Activated T-helper 9 cell treated with anti-CD3 and anti-CD28 coated beads, Interleukin-2, amount 50 U/mL, for 16 hours (primary cell): ENCODE measurements around the gene ZNF804B.

ENCODE experiments used
- DNase-seq: peaks from one replicate; pipeline ENCODE4 v3.0.0-alpha.2; 2020; ENCODE audit warnings: low read depth

The ZNF804B gene

DNA sequence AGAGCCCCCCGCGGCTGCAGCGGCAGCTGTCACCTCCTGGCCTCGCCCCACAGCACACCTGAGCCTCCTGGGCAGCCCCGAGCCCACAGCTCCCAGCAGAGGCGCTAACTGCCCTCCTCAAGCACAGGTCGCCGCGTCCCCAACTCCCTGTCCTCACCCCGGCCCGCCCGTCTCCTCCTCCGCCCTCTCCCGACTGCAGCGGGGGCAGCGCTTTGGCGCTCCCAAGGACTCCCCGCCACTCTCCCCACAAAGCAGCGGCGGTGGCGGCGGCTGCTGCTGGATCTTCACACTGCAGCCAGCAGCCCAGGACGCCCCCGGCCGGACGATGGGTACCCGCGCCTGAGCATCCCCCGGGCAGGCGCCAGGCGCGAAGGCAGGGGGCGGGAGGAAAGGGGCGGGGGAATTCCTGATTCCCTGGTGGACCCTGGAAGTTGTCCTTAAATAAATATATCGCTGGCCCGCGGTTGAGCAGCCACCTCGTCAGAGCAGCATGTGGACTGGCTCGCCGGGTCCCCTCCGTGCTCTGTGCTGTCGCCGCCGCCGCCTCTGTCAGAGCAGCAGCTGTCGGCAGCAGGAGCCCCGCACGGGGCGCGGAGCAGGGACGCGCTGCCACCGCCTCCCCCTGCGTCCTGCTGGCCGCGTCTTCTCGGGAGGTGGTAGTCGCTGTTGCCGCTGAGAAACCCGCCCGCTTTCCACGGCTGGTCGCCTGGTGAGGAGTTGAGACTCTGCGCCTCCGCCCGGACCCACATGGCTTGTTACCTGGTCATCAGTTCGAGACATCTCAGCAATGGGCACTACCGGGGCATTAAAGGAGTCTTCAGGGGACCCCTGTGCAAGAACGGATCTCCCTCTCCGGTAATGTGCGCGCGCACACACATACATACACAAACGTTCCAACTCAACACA is at the start of gene ZNF804B:
TSS of gene ZNF804B (plus strand) at position 471 of the 906 bp plus-strand sequence. CDS start at position 748, 277 bp downstream.
- no peak for DNase-seq

DNA sequence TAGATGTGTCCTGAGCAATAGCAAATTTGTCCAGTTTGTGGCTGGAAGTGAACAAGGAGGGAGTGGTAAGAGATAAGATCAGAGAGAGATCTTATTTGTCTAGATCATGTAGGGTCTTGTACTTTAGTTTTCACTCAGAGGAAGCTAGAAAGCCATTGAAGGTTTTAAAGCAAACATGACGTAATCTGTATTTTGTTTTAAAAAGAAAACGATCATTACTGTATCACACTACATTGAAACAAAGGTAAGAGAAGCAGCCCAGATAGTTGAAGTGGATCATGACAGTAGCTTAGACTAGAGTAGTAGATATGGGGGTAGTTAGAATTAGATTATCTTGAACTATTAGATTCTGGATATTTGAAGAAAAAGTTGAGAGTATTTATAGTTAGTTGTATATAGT is 23.6 kb upstream of the ZNF804B start:
- DNase-seq = no peak

DNA sequence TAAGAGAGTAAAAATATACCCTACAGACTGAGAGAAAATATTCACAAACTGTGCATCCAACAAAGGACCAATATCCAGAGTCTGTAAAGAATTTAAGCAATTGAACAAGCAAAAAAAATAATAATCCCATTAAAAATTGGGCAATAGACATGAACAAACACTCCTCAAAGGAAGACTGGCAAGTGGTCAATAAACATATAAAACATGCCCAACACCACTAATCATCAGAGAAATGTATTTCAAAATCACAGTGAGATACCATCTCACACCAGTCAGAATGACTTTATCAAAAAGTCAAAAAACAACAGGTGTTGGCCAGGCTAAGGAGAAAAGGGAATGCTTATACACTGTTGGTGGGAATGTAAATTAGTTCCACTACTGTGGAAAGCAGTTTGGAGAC is 21.9 kb upstream of the ZNF804B start:
- no peak for DNase-seq

DNA sequence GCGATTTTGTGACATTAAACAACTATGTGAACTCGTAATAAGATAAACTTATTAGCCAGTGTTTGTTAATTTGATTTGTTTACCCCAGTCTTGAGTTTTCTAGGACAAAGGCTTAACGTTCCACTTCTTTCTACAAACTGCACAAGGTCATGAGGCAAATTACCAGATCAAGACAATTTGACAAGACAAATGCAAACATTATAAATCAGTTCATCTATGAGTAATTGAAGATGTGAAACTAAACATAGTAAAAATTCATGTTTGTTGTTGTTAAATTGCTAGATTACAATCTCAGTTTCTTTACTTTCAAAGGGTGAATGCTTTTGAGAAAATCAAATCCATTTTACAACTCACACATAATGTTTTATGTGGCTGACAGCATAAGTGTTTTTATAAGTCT is 13.4 kb upstream of the ZNF804B start:
- DNase-seq = no peak

GRCh38 chr7:88756802-88757201 is 2.7 kb upstream of the ZNF804B start:
- DNase-seq = no peak

DNA sequence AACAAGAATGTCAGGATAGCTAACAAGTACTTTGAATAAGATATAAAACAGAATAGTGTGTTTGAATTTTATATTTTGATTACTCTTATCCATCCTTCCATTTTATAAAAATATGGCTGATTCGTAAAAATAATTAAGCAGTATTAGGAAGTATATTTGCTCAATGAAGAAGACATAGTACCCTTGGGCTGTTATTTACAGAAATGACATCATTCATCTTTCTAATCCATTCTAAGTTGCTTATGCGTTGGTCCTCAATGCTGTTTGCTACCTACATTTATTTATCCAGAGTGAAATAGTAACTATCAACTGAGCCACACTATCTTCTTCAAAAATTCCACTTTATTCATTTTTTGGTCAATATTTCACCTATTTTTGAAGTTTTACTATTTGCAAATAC is 2.1 kb upstream of the ZNF804B start:
- DNase-seq = no peak

DNA sequence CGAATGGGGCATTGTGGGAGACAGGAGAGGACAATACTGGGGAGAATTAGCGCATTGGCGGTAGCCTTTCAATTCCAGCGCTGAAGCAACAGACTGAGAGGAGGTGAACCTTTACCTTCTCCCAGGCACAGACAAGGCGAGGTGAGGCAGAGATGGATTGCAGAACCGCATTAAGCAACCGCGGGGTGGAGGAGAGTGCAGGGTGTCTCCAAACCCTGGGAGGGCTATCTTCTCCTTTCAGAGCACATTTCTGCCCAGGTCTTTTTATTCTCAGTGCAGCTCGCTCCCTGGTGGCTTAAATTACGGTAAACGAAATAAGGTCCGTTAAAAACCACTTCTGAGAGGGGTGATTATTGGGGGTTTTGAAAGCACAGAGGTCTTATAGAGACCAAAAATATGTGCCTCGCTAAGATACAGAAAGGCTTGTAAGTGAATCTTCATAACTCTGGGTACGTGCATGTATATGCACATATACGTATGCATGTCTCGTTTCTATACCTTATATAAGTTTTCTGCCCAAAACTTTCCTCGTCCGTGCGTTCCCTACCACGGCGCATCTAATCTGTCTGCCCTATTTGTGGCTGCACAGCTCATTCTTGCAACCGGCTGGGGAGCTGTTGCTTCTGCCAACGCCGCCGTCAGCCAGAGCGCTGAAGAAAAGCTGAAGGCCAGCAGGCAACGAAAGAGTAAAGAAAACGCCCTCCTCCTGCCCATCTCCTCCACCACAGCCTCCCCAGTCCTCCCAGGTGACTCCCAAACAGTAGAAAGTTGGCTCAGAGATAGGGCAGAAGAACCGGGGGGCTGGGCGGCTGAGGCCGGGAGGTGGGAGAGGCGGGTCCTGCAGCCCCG is 895 bp upstream of the ZNF804B start:
- DNase-seq = no peak

GRCh38 chr7:88760136-88760515 is 626 bp downstream of the ZNF804B start:
- no peak for DNase-seq

DNA sequence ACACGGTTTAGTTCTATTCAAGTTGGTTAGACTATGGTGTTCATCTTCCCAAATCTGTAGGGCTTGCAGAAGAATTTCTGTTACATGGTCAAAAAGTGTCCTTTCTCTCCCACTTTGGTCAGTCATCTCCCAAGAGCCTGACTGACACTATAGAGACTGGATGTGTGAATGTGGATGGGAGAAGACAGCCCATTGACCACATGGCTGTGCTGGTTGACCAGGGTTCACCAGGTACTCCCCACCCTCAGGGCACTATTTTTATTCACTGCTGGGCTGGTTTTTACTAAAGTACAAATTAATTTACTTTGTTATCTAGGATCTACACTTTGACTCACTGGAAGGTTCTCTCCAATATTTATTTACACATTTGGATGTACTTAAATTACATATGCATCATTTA is 2.3 kb downstream of the ZNF804B start:
- DNase-seq = no peak

GRCh38 chr7:88771417-88771816 is 11.9 kb downstream of the ZNF804B start:
- DNase-seq = no peak

- no peak for DNase-seq
Measured at GRCh38 chr7:88772776-88773175, 13.3 kb downstream of the ZNF804B start.

- DNase-seq = no peak
Measured at GRCh38 chr7:88775838-88776237, 16.3 kb downstream of the ZNF804B start.

- DNase-seq = no peak
Measured at GRCh38 chr7:88787777-88788176, 28.3 kb downstream of the ZNF804B start.

DNA sequence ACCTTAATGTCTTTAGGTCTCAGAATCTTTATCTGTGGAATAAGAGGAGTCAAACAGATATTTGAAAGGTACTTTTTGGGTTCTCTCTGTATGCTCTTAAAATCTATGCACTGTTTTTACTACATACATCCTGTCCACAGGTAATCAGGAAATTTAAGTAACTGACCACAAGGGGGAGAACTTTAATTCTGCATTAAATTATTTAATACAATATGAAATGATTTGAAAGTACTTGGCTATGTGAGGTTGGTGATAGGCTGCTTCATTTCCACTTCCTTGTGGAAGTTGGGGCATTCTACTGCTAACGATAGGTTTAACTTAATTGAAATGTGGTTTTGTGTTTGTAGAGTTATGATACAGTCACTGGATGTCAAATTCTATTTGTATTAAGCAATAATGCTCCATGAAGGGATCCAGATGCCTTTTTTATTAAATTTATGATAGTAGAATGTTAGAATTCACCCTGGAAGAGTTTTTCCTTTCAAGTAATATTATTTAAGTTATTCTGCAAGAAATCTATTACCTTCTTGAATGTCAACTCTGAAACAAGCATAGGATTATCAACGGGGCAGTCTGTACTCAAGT is 30.1 kb downstream of the ZNF804B start:
- no peak for DNase-seq

DNA sequence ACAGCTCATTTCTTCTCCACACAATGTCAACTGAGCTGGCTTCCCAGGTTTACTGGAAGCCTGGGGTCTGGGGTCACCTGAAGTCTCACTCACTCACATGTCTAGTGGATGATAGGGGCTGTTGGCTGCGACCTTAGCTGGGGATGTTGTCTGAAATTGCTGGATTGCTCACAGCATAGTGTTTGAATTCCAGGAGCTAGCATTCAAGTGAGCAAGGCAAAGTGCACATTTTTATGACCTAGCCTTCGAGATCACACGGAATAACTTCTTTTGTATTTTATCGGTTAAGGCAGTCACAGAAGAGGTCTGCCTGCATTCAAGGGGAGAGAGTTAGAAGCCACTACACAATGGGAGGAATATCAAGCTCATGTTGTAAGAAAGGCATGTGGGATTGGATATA is 32.4 kb downstream of the ZNF804B start:
- DNase-seq = no peak

DNA sequence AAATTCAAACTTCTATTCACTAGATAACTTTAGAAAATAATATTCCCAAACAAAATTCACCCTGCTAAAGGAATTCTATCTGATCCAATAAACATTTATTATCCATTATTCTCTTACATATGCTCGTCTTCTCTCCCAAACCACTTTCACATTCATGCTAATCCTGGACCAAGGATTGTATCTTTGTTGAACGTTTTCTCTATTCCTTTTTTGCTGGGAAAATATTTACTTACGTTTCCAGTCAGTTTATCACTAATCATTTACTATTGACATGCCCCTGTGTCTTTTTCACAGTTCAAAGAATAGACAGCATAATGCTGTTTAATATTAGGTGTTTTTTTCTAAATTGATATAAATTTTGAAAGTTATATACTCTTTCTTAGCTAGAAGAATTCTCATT is 32.9 kb downstream of the ZNF804B start:
- DNase-seq = no peak

DNA sequence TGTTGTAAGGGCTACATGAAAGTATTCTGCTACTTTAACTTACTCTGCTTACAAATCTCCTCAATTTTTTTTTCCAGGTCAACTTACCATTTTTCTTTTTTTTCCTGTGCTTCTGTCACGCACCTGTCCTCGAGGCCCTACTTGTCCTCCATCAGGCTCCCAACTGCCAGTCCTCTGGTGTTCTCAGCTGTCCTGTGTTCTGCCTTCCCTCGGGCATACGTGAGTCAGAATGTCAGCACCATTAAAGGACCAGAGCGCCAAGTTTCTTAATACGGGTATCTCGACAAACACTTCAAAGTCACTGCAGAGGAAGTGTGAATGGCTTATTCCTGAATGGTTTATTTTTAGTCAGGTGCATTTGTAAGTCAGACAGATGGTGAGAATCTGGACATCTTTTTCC is 36.1 kb downstream of the ZNF804B start, which contains the start of gene TEX47:
TSS of gene TEX47 (minus strand) at position 185 of the 400 bp plus-strand sequence. CDS start 795 bp downstream, outside the sequence.
- no peak for DNase-seq

DNA sequence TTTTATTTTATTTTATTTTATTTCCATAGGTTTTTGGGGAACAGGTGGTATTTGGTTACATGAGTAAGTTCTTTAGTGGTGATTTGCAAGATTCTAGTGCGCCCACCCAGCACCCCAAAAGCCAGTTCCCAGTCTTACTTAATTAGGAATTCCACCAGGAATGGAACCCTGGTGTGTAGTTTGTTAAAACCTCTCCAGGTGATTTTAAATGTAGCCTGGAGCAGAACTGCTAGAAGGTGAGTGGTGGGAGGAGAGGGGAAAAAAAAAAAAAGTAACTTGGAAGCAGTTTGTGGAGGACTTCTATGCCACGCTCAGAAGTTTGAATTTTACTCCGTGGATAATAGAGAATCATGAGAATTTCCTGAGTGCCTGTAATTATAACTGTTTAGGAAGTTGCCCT is 41.5 kb downstream of the ZNF804B start:
- no peak for DNase-seq

DNA sequence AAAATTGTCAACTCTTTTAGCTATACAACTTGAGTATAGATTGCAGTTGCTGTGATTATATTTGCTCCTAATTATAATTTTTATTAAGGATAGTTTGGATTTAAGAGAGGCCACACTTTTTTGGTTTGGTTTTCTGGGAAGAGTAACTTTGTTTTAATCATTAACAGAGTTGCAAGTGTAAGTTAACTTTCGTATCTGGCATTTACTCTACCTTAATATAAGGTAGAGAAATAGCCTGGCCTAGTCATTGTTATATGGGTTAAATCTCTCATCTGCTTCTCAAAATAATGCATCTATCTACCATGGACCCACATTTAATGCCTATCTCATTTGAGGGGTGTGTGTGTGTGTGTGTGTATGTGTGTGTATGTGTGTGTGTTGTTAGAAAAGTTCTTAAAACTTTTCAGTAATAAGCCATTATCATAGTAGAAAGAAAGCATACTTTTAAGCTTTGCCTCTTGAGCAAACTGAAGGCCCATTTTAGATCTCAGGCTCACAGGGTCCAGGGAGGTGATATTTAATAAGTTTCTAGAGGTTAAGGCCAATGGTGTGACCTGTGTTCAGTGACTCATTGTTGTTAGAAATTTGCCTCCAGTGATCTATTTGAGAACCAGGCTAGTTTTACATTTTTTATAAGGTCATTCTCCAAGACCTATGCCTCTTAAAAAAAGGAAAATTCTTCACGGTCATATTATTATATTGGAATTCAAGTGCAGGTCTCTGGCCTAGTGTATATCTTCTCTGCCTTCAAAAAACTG is 47.0 kb downstream of the ZNF804B start:
- DNase-seq = no peak

GRCh38 chr7:88818552-88818951 is 59.1 kb downstream of the ZNF804B start:
- no peak for DNase-seq

DNA sequence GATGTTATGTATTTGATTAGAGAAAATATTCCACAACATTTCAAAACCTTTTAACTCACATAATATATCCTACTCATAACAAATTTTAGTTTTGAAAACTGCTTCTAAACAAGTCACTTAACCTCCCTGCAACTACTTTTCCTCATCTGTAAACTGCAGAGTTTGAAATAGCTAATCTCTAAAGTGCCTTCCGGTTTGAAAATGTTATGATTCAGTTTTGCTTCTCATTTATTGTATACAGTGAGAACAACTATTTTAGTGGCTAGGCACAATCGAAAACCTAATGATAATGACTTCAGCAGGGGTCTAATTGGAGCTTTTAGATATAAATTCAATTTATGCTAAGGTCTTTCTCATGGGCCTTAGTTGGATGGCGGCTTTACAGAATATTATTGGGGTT is 66.7 kb downstream of the ZNF804B start:
- DNase-seq = no peak
